HCT116 (cell line): ENCODE data around the gene LMBR1. TPM values are rescaled to one million over a fixed set of nuclear protein-coding genes. Genes with fewer than 3 reads are reported as not detected.

ENCODE experiments used
- ATAC-seq: fragments of 200-7000 bp; cut with Tn5 transposase; 2 replicates; pipeline ENCODE4 v1.9.1; 2020; ENCODE audit warnings: mild to moderate bottlenecking, moderate library complexity
- BruUV-seq: library from RNA; stranded (reverse); fragments of 400-500 nt; replicated peaks from 2 replicates; lab custom pipeline; 2021; lab: Mats Ljungman, UMichigan
- CTCF ChIA-PET: fragments of 300-600 bp; sonication (Branson Sonifier 250); formaldehyde crosslinking; loops from one replicate; lab custom pipeline; 2021; ENCODE audit warnings: antibody characterized with exemption; lab: Charles Lee
- POLR2A ChIA-PET: fragments of 300-600, 350-600 bp; sonication (Branson Sonifier 250); formaldehyde crosslinking; loops from one replicate; lab custom pipeline; 2021; ENCODE audit warnings: antibody characterized with exemption; lab: Charles Lee
- RAD21 ChIA-PET, 2 experiments: fragments of 300-600 bp; sonication (Branson Sonifier 250); formaldehyde crosslinking; loops; one replicate each; lab custom pipeline; 2023; ENCODE audit warnings: low total read pairs in 2 of 2; ENCODE audit not compliant: uncharacterized antibody in 2 of 2, unreplicated experiment in 2 of 2, low non-redundant PET in 1 of 2; lab: Charles Lee
- DNase-seq: peaks from one replicate; pipeline ENCODE4 v3.0.0-alpha.2; 2010; ENCODE audit warnings: low read depth, low spot score
- H2AFZ ChIP-seq: fragments of 200-600 bp; shearing (Covaris generic), sonication (generic); 2 replicates; pipeline ENCODE4 v1.6.1; 2017; ENCODE audit warnings: low read depth, mixed run types, mixed read lengths, antibody characterized with exemption, low read length; ENCODE audit not compliant: poor library complexity, severe bottlenecking
- H3K27ac ChIP-seq: 2 replicates; pipeline ENCODE4 v1.5.1; 2012; ENCODE audit warnings: low read depth, low read length
- H3K27me3 ChIP-seq: fragments of 200-600 bp; sonication (generic); 2 replicates; pipeline ENCODE4 v1.6.1; 2016; ENCODE audit warnings: mixed run types, low read length, mixed read lengths; ENCODE audit not compliant: insufficient read depth
- H3K36me3 ChIP-seq, 2 experiments: fragments of 200-500 bp in 1 of 2; fragments of 200-600 bp in 1 of 2; sonication (Bioruptor generic) in 1 of 2; sonication (generic) in 1 of 2; 2 replicates each; pipeline versions ENCODE4 v1.5.1 to v1.6.1; 2014 to 2016; ENCODE audit warnings: low read length in 2 of 2, inconsistent platforms in 1 of 2, mixed read lengths in 1 of 2, mixed run types in 1 of 2; ENCODE audit not compliant: insufficient read depth in 2 of 2, control insufficient read depth in 1 of 2
- H3K4me1 ChIP-seq, 2 experiments: fragments of 200-600 bp in 1 of 2; sonication (generic) in 1 of 2; 2 replicates each; pipeline versions ENCODE4 v1.5.1 to v1.6.1; 2012 to 2017; ENCODE audit warnings: low read length in 2 of 2, inconsistent platforms in 1 of 2, mild to moderate bottlenecking in 1 of 2, mixed read lengths in 1 of 2, mixed run types in 1 of 2, moderate library complexity in 1 of 2; ENCODE audit not compliant: insufficient read depth in 2 of 2, control insufficient read depth in 1 of 2
- H3K4me2 ChIP-seq: fragments of 200-600 bp; sonication (generic); 2 replicates; pipeline ENCODE4 v1.6.1; 2017; ENCODE audit warnings: mixed run types, low read length, mixed read lengths
- H3K4me3 ChIP-seq, 2 experiments: fragments of 200-600 bp in 1 of 2; sonication (generic) in 1 of 2; replicated peaks in 1 of 2; 2 replicates each; pipeline ENCODE4 v1.5.1; 2011 to 2016; ENCODE audit warnings: low read length in 2 of 2, control low read depth in 1 of 2, low read depth in 1 of 2, mild to moderate bottlenecking in 1 of 2, mixed read lengths in 1 of 2, mixed run types in 1 of 2
- H3K79me2 ChIP-seq: fragments of 200-600 bp; sonication (generic); 2 replicates; pipeline ENCODE4 v1.6.1; 2017; ENCODE audit warnings: mild to moderate bottlenecking, mixed run types, low read length, moderate library complexity, mixed read lengths; ENCODE audit not compliant: insufficient read depth
- H3K9ac ChIP-seq: fragments of 200-600 bp; sonication (generic); 2 replicates; pipeline ENCODE4 v1.6.1; 2016; ENCODE audit warnings: low read length, mixed read lengths
- H3K9me2 ChIP-seq: fragments of 200-600 bp; sonication (generic), shearing (Covaris generic); 2 replicates; pipeline ENCODE4 v1.6.1; 2017; ENCODE audit warnings: mixed run types, mild to moderate bottlenecking, moderate library complexity; ENCODE audit not compliant: insufficient read depth
- H3K9me3 ChIP-seq, 2 experiments: fragments of 200-500 bp in 1 of 2; fragments of 200-600 bp in 1 of 2; sonication (Bioruptor generic) in 1 of 2; sonication (generic) in 1 of 2; 2 replicates each; pipeline ENCODE4 v1.6.1; 2014 to 2017; ENCODE audit warnings: low read length in 2 of 2, mixed read lengths in 2 of 2, inconsistent platforms in 1 of 2, low read depth in 1 of 2, mild to moderate bottlenecking in 1 of 2, mixed run types in 1 of 2, moderate library complexity in 1 of 2; ENCODE audit not compliant: control insufficient read depth in 1 of 2, insufficient read depth in 1 of 2
- H4K20me1 ChIP-seq: fragments of 200-600 bp; sonication (generic), shearing (Covaris generic); 2 replicates; pipeline ENCODE4 v1.6.1; 2017; ENCODE audit warnings: mixed run types, mild to moderate bottlenecking, moderate library complexity; ENCODE audit not compliant: insufficient read depth
- CBX3 ChIP-seq: IDR thresholded peaks from 2 replicates; pipeline ENCODE4 v1.6.1; 2012; ENCODE audit warnings: low read depth
- CTCF ChIP-seq, 3 experiments: fragments of 200-600 bp in 1 of 3; sonication (generic) in 1 of 3; IDR thresholded peaks in 2 of 3; conservative IDR thresholded peaks in 1 of 3; 2 replicates each; pipeline ENCODE4 v1.5.1; 2012 to 2017; ENCODE audit warnings: low read depth in 2 of 3, low read length in 2 of 3, antibody characterized with exemption in 1 of 3, borderline replicate concordance in 1 of 3, control low read depth in 1 of 3, mild to moderate bottlenecking in 1 of 3, mixed read lengths in 1 of 3, mixed run types in 1 of 3, moderate library complexity in 1 of 3; ENCODE audit not compliant: insufficient read depth in 1 of 3
- FOSL1 ChIP-seq: IDR thresholded peaks from 2 replicates; pipeline ENCODE4 v1.6.1; 2012; ENCODE audit warnings: low read depth
- JUND ChIP-seq: IDR thresholded peaks from 2 replicates; pipeline ENCODE4 v1.6.1; 2012
- POLR2A ChIP-seq: IDR thresholded peaks from 2 replicates; pipeline ENCODE4 v1.7.0; 2011; ENCODE audit warnings: borderline replicate concordance; ENCODE audit not compliant: insufficient read depth, insufficient read length; ENCODE audit errors: extremely low read depth
- SIN3A ChIP-seq: IDR thresholded peaks from 2 replicates; pipeline ENCODE4 v1.6.1; 2012; ENCODE audit warnings: low read depth
- SP1 ChIP-seq: IDR thresholded peaks from 2 replicates; pipeline ENCODE4 v1.6.1; 2012; ENCODE audit warnings: low read depth
- TCF7L2 ChIP-seq: IDR thresholded peaks from 2 replicates; pipeline ENCODE4 v1.7.0; 2011; ENCODE audit warnings: borderline replicate concordance, inconsistent platforms; ENCODE audit not compliant: insufficient read depth, insufficient read length; ENCODE audit errors: extremely low read depth
- YY1 ChIP-seq: IDR thresholded peaks from 2 replicates; pipeline ENCODE4 v1.6.1; 2011; ENCODE audit warnings: low read length, low read depth, moderate library complexity, mild to moderate bottlenecking; ENCODE audit not compliant: insufficient replicate concordance; ENCODE audit errors: extremely low read depth
- ZBTB33 ChIP-seq: IDR thresholded peaks from 2 replicates; pipeline ENCODE4 v1.6.1; 2011; ENCODE audit warnings: mild to moderate bottlenecking, low read length, moderate library complexity; ENCODE audit not compliant: insufficient replicate concordance; ENCODE audit errors: extremely low read depth
- ZFX ChIP-seq: fragments of 450-650 bp; IDR thresholded peaks from 2 replicates; pipeline ENCODE4 v1.6.1; 2017
- ZNF274 ChIP-seq: fragments of 200-500 bp; sonication (Bioruptor generic); IDR thresholded peaks from 2 replicates; pipeline ENCODE4 v1.6.1; 2014; ENCODE audit warnings: mild to moderate bottlenecking, low read depth, low read length, inconsistent platforms
- intact Hi-C: fragments of 100-400 bp; cut with micrococcal nuclease; formaldehyde crosslinking; loops from 2 replicates; pipeline ENCODE4 v1.10.0; 2022
- total RNA-seq: library from RNA; stranded (reverse); gene quantifications from one replicate; pipeline ENCODE4 v1.2.1, GENCODE V29; 2021; ENCODE audit not compliant: unreplicated experiment

Gene LMBR1
- total RNA-seq, 1 experiment from 2014 or later, result 84.0 TPM

GRCh38 chr7:156795415-156795814 lies 97.6 kb downstream of the LMBR1 start (continued):
- no peak for TF ChIP-seq CTCF (IDR thresholded peaks at IDR 0.05 in 2 of 3, conservative IDR thresholded peaks at IDR 0.05 in 1 of 3; ENCODE audit: borderline replicate concordance in 1 of 3, insufficient read depth in 1 of 3, low read depth in 2 of 3, low read length in 2 of 3)
- no peak for TF ChIP-seq JUND
- no peak for TF ChIP-seq ZNF274
- TF ChIP-seq YY1, result no peak
- TF ChIP-seq SIN3A, result no peak
- no peak for TF ChIP-seq ZFX
- TF ChIP-seq ZBTB33, result no peak

GRCh38 chr7:156793334-156793733 lies 99.6 kb downstream of the LMBR1 start:
- Histone ChIP-seq H3K36me3 (no peaks in the 10 kb centered on the region), H3K9ac (no peak overlapping the region), H3K4me1 (no peaks in the 10 kb centered on the region), H3K27me3 (no peaks in the 10 kb centered on the region), H4K20me1 (no peaks in the 10 kb centered on the region), H3K27ac (no peak overlapping the region), H3K4me2 (no peak overlapping the region), H3K4me3 (no peak overlapping the region), H3K79me2 (peaks cover 2% of the 10 kb centered on the region; the same call in 1 of the 2 replicates), H2AFZ (no peak overlapping the region), H3K9me3 (no peaks in the 10 kb centered on the region), H3K9me2 (no peaks in the 10 kb centered on the region)
- no peak for DNase-seq
- ChIA-PET POLR2A (no interaction called here), CTCF (no interaction called here), RAD21 (no interaction called here)
- ATAC-seq, result no peak
- intact Hi-C loops, result no loop called here
- BruUV-seq, result no TSS peak
- no peak for TF ChIP-seq CBX3
- TF ChIP-seq POLR2A, result no peak
- no peak for TF ChIP-seq ZFX
- TF ChIP-seq JUND, result no peak
- no peak for TF ChIP-seq TCF7L2
- TF ChIP-seq ZNF274, result no peak
- no peak for TF ChIP-seq CTCF (IDR thresholded peaks at IDR 0.05 in 2 of 3, conservative IDR thresholded peaks at IDR 0.05 in 1 of 3; ENCODE audit: borderline replicate concordance in 1 of 3, insufficient read depth in 1 of 3, low read depth in 2 of 3, low read length in 2 of 3)
- TF ChIP-seq FOSL1, result no peak
- TF ChIP-seq SP1, result no peak
